OCI-LY1 (cell line): ENCODE measurements around the gene WDR6.

Experiments used
- H2AFZ ChIP-seq: fragments of 200-600 bp; sonication (generic), shearing (Covaris generic); 2 replicates; pipeline ENCODE4 v1.6.0; 2014; ENCODE audit warnings: antibody characterized with exemption, mild to moderate bottlenecking, low read length
- H3F3A ChIP-seq: fragments of 200-600 bp; sonication (generic), shearing (Covaris generic); 2 replicates; pipeline ENCODE4 v1.6.0; 2014; ENCODE audit warnings: mild to moderate bottlenecking, antibody characterized with exemption, low read length, moderate library complexity; ENCODE audit not compliant: insufficient read depth
- H3K27ac ChIP-seq: fragments of 200-600 bp; sonication (generic); 2 replicates; pipeline ENCODE4 v1.5.1; 2014; ENCODE audit warnings: low read length, mixed run types, mild to moderate bottlenecking, low read depth; ENCODE audit not compliant: poor library complexity, severe bottlenecking
- H3K27me3 ChIP-seq: fragments of 200-600 bp; sonication (generic); 2 replicates; pipeline ENCODE4 v1.6.0; 2014; ENCODE audit warnings: antibody characterized with exemption, mild to moderate bottlenecking, low read length, moderate library complexity; ENCODE audit not compliant: insufficient read depth
- H3K36me3 ChIP-seq: fragments of 200-600 bp; sonication (generic); 2 replicates; pipeline ENCODE4 v1.6.1; 2014; ENCODE audit warnings: mild to moderate bottlenecking, antibody characterized with exemption, low read length, moderate library complexity, mixed read lengths; ENCODE audit not compliant: insufficient read depth
- H3K4me1 ChIP-seq: fragments of 200-600 bp; sonication (generic); 2 replicates; pipeline ENCODE4 v1.5.1; 2014; ENCODE audit warnings: mild to moderate bottlenecking, low read length, moderate library complexity; ENCODE audit not compliant: insufficient read depth, severe bottlenecking
- H3K4me2 ChIP-seq: fragments of 200-600 bp; sonication (generic), shearing (Covaris generic); 2 replicates; pipeline ENCODE4 v1.6.1; 2014; ENCODE audit warnings: low read length
- H3K4me3 ChIP-seq: fragments of 200-600 bp; sonication (generic); 2 replicates; pipeline ENCODE4 v1.5.1; 2014; ENCODE audit warnings: low read length, low read depth, mild to moderate bottlenecking, mixed read lengths; ENCODE audit not compliant: poor library complexity, severe bottlenecking
- H3K79me2 ChIP-seq: fragments of 200-600 bp; shearing (Covaris generic); 2 replicates; pipeline ENCODE4 v1.6.1; 2016; ENCODE audit warnings: mixed run types, low read length, mixed read lengths; ENCODE audit not compliant: insufficient read depth
- H3K9ac ChIP-seq: fragments of 200-600 bp; sonication (generic), shearing (Covaris generic); 2 replicates; pipeline ENCODE4 v1.6.1; 2014; ENCODE audit warnings: mild to moderate bottlenecking, low read length, mixed read lengths
- H3K9me2 ChIP-seq: fragments of 200-600 bp; sonication (generic), shearing (Covaris generic); 2 replicates; pipeline ENCODE4 v1.6.1; 2014; ENCODE audit warnings: low read depth, mild to moderate bottlenecking, low read length, mixed read lengths
- H3K9me3 ChIP-seq: fragments of 200-600 bp; shearing (Covaris generic); 2 replicates; pipeline ENCODE4 v1.6.1; 2014; ENCODE audit warnings: low read length, mixed read lengths
- H4K20me1 ChIP-seq: fragments of 200-600 bp; sonication (generic), shearing (Covaris generic); 2 replicates; pipeline ENCODE4 v1.6.0; 2016; ENCODE audit warnings: mild to moderate bottlenecking, low read length; ENCODE audit not compliant: insufficient read depth
- CTCF ChIP-seq: fragments of 200-600 bp; sonication (generic), shearing (Covaris generic); IDR thresholded peaks from 2 replicates; pipeline ENCODE4 v1.5.1; 2017; ENCODE audit warnings: mild to moderate bottlenecking, antibody characterized with exemption, low read length, moderate library complexity, mixed read lengths
- EZH2 ChIP-seq: fragments of 200-600 bp; sonication (generic), shearing (Covaris generic); IDR thresholded peaks from 2 replicates; pipeline ENCODE4 v1.8.0; 2017; ENCODE audit warnings: borderline replicate concordance, mixed run types, mild to moderate bottlenecking, antibody characterized with exemption, low read length, moderate library complexity, mixed read lengths

The WDR6 gene

GRCh38 chr3:49053543-49053942 is 46.4 kb downstream of the WDR6 start:
- peaks cover 78% of the 10 kb centered on the region for H3K36me3 ChIP-seq
- no peak overlapping the region for H3K4me2 ChIP-seq
- H3K79me2 ChIP-seq, result no peaks in the 10 kb centered on the region
- no peak overlapping the region for H3K4me3 ChIP-seq
- H4K20me1 ChIP-seq, result no peaks in the 10 kb centered on the region
- no peak overlapping the region for H3K27ac ChIP-seq
- H3K9ac ChIP-seq, result no peak overlapping the region
- H2AFZ ChIP-seq, result no peak overlapping the region
- H3K9me3 ChIP-seq, result no peaks in the 10 kb centered on the region
- H3K27me3 ChIP-seq, result no peaks in the 10 kb centered on the region
- no peaks in the 10 kb centered on the region for H3F3A ChIP-seq
- no peaks in the 10 kb centered on the region for H3K9me2 ChIP-seq
- TF ChIP-seq EZH2 (no peak), CTCF (no peak)
- no peaks in the 10 kb centered on the region for H3K4me1 ChIP-seq

DNA sequence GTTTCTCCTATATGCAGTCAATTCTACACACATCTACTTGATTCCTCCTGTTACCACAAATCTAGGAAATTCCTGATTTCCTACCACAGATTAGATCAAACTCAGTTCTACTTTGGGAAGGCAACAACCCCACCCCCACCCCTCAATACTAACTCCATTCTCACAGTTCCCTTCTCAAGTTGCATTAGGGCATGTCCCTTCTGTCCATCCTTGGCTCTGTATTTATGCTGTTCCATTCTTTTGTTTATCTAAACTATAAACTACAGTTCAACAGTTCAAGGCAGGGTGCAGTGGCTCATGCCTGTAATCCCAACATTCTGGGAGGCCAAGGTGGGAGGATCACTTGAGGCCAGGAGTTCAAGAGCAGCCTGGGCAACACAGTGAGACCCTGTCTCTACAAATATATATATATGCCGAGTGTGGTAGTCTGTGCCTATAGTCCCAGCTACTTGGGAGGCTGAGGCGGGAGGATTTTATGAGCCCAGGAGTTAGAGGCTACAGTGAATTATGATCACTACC is 47.2 kb downstream of the WDR6 start:
- Histone ChIP-seq H3K36me3 (peaks cover 72% of the 10 kb centered on the region), H3K27me3 (no peaks in the 10 kb centered on the region), H3K27ac (no peak overlapping the region), H3K79me2 (no peaks in the 10 kb centered on the region), H3F3A (no peaks in the 10 kb centered on the region), H3K9me2 (no peaks in the 10 kb centered on the region), H4K20me1 (no peaks in the 10 kb centered on the region), H3K4me2 (no peak overlapping the region), H3K9me3 (no peaks in the 10 kb centered on the region), H2AFZ (no peak overlapping the region), H3K9ac (no peak overlapping the region), H3K4me1 (no peaks in the 10 kb centered on the region), H3K4me3 (no peak overlapping the region)
- TF ChIP-seq EZH2, result no peak
- no peak for TF ChIP-seq CTCF

- Histone ChIP-seq H3K4me3 (no peak overlapping the region), H3K9me2 (no peaks in the 10 kb centered on the region), H3K4me2 (no peak overlapping the region), H3K9ac (no peak overlapping the region), H3K9me3 (no peaks in the 10 kb centered on the region), H3K79me2 (no peaks in the 10 kb centered on the region), H2AFZ (no peak overlapping the region), H3K27me3 (no peaks in the 10 kb centered on the region), H3K36me3 (peaks cover 75% of the 10 kb centered on the region), H3F3A (no peaks in the 10 kb centered on the region), H4K20me1 (no peaks in the 10 kb centered on the region), H3K4me1 (no peaks in the 10 kb centered on the region), H3K27ac (no peak overlapping the region)
- TF ChIP-seq EZH2, result no peak
- no peak for TF ChIP-seq CTCF
These were observed 50.1 kb downstream of the WDR6 start for GRCh38 chr3:49057268-49057667.
